Stomach smooth muscle (tissue), 2 donors: ENCODE data around the gene GSTT2B.
"Not testable (repeated sequence)": the region's sequence is repeated elsewhere in the genome, so short reads cannot be mapped to it uniquely, and the experiment has no call there.

Experiments used
- H3K27ac ChIP-seq: one replicate; pipeline ENCODE4 v1.7.0; 2013; ENCODE audit warnings: mild to moderate bottlenecking, low read length, inconsistent platforms
- H3K27me3 ChIP-seq, 2 donors: one replicate each; pipeline ENCODE4 v1.7.0; 2013; ENCODE audit warnings: low read length in 2 of 2; ENCODE audit not compliant: insufficient read depth in 2 of 2, control insufficient read depth in 1 of 2
- H3K36me3 ChIP-seq, 2 donors: one replicate each; pipeline ENCODE4 v1.7.0; 2013; ENCODE audit warnings: low read length in 2 of 2; ENCODE audit not compliant: control insufficient read depth in 2 of 2, insufficient read depth in 2 of 2
- H3K4me1 ChIP-seq: one replicate; pipeline ENCODE4 v1.7.0; 2013; ENCODE audit warnings: low read length; ENCODE audit not compliant: control insufficient read depth, insufficient read depth
- H3K4me3 ChIP-seq, 2 donors: one replicate each; pipeline ENCODE4 v1.7.0; 2013; ENCODE audit warnings: low read length in 2 of 2
- H3K9ac ChIP-seq, 2 donors: one replicate each; pipeline ENCODE4 v1.7.0; 2013; ENCODE audit warnings: low read length in 2 of 2, mild to moderate bottlenecking in 1 of 2
- H3K9me3 ChIP-seq, 2 donors: one replicate each; pipeline ENCODE4 v1.7.0; 2013; ENCODE audit warnings: low read length in 2 of 2; ENCODE audit not compliant: control insufficient read depth in 2 of 2
- donor health status: healthy.
- donor health status: Pancreatic carcinoma.

The GSTT2B gene, protein sequence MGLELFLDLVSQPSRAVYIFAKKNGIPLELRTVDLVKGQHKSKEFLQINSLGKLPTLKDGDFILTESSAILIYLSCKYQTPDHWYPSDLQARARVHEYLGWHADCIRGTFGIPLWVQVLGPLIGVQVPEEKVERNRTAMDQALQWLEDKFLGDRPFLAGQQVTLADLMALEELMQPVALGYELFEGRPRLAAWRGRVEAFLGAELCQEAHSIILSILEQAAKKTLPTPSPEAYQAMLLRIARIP

DNA sequence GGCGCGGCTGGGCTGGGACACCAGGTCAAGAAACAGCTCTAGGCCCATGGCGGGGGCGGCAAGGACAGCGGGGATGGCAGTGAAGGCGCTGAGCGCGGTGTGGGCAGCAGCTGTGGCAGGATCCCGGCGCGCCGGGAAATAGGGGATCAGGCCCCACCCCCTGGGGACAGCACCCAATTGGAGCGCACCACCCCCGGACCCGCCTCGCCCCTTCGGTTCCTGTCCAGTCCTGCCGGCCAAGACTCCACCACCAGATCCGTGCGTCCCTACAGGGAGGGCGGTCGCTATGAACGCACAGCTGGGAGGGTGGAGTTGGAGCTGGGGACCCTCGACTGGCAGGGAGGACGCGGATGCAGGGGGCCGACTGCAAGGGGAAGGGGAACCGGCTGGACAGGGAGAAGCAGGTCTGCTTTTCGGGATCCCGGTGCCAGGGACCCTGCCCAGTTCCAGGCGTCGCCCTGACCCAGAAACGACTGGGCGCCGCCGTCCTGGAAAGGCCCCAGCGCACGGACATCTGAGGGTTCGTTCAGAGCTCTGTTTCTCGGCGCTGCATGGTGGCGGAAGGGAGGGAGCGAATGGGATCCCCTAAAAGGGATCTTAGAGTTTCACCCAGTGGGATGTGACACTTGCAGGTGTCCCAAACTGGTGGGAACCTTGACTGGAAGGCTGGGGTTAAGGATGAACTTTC, at the start of gene GSTT2B:
Gene GSTT2B, minus strand, starts transcription at position 112 of the 688 bp plus-strand sequence. Its CDS starts 64 bp downstream, at position 48.
- H3K27ac ChIP-seq, H3K27me3 ChIP-seq, H3K4me1 ChIP-seq, H3K4me3 ChIP-seq, H3K9ac ChIP-seq, H3K36me3 ChIP-seq, H3K9me3 ChIP-seq: not testable (repeated sequence)

DNA sequence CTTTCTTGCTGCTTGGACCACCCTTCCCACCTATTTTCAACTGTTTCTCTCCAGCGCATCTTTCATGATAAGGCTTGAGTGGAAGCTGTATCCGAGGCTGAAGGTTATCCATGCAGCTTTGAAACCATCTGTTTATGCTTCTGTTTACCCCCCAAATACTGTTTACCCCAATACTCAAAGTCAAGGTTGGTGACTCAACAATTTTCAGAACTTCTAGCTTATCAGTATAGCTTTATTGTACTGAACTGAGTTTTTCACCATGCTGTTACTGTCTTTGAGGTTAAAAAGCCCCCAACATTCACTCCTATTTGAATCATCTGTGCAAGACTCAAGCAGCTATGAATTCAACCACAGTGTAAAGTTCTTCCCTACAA, 49.0 kb upstream of the GSTT2B start:
- Histone ChIP-seq H3K36me3 (no peaks in the 10 kb centered on the region), H3K27me3 (peaks cover 0 to 2% of the 10 kb centered on the region in 2 donors), H3K4me3 (no peak overlapping the region), H3K4me1 (peaks cover 21% of the 10 kb centered on the region), H3K9me3 (no peaks in the 10 kb centered on the region), H3K9ac (no peak overlapping the region), H3K27ac (no peak overlapping the region)

DNA sequence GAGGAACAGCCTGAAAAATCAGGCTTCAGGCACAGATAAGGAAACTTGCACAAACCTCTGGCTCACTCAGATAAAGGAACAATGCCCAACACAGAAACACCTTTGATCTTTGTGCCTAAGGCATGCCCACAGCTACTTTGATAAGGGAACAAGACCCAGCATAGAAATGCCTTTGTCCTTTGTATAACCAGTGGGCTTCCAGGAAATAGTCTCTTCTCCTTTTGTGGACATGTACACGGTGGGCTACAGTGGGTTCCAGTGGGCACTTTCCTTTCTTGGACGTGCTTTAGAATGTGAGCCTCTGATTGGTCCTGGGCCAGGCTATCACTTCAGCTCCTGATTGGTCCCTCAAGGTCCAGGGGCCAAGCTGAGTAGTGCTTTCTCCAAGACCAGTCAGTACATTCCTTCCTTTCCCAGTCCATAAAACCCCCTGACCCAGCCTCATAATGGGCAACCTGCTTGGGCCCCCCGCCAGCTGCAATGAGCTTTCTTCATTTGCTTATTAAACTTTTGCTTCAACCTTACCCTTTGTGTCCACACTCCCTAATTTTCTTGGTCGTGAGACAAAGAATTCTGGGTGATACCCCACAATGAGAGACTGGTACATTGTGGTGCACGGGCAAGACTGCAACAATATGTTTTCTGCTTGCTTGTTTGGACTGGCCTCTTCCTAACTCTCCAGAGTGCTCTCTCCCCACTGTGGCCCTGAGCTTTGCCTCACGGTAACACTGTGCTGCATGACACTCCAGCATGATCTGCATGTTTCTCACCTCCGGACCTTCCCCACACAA, 48.4 kb upstream of the GSTT2B start:
- H3K36me3 ChIP-seq: no peaks in the 10 kb centered on the region
- H3K9ac ChIP-seq: no peak overlapping the region
- H3K4me3 ChIP-seq: no peak overlapping the region

DNA sequence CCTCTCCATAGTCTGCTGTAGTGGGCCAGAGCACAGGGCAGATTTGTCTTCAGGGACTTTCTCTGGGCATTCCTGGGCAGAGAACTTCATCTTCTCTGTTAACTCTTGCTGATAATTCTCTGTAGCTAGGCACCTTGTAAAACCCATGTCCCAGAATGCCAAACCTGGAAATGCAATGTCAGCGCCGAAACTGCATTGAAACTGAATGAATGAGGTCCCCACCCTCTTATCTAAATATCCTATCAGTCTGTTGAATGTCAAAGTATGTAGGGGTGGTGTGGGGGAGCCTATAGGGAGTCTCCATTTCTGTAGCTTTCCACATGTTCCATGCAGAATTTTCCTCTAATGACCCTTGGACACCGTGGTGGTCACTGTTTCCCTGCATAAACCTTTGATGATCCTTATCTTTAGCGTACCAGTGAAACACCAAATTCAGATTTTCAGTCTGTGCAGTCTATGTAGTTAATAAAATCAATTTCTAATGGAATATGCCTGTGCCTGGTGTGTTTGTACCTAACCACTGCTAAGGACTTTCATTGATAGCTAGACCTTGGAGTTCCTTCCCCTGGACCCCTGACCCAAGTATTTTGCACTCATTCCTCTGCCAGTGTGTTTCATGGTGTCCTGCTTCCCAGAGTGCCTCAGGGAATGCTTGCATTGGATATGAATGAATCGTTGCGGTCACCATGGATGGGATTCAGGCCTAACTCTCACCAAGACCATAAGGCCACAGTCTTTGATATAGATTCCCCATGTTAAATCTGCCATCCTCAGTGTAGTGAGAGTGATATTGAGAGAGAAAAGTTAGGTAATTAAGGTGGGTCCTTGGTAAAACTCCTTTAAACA, 47.6 kb upstream of the GSTT2B start:
- Histone ChIP-seq H3K9me3 (no peaks in the 10 kb centered on the region), H3K4me1 (peaks cover 22% of the 10 kb centered on the region), H3K4me3 (no peak overlapping the region), H3K27ac (no peak overlapping the region), H3K36me3 (no peaks in the 10 kb centered on the region), H3K27me3 (peaks cover 0 to 2% of the 10 kb centered on the region in 2 donors), H3K9ac (no peak overlapping the region)

More for the DNA sequence above, 48.4 kb upstream of the GSTT2B start:
- H3K27ac ChIP-seq: no peak overlapping the region
- H3K27me3 ChIP-seq: peaks cover 0 to 2% of the 10 kb centered on the region in 2 donors
- H3K9me3 ChIP-seq: no peaks in the 10 kb centered on the region
- peaks cover 22% of the 10 kb centered on the region for H3K4me1 ChIP-seq

DNA sequence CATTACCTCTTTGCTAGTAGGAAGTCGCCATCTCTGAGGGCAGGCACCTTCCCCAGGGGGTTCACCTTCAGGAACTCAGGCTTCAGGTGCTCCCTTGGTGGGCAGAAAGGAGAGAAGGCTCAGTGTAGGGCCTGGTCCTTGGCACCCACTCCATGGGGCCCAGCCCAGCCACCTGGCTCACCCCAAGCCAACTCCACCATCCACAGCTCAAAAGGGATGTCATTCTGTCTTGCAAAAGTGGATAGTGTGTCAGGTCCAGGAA, 47.0 kb upstream of the GSTT2B start:
- Histone ChIP-seq H3K9ac (no peak overlapping the region), H3K4me3 (no peak overlapping the region), H3K4me1 (peaks cover 22% of the 10 kb centered on the region), H3K9me3 (no peaks in the 10 kb centered on the region), H3K27me3 (peaks cover 0 to 2% of the 10 kb centered on the region in 2 donors), H3K27ac (no peak overlapping the region), H3K36me3 (no peaks in the 10 kb centered on the region)

DNA sequence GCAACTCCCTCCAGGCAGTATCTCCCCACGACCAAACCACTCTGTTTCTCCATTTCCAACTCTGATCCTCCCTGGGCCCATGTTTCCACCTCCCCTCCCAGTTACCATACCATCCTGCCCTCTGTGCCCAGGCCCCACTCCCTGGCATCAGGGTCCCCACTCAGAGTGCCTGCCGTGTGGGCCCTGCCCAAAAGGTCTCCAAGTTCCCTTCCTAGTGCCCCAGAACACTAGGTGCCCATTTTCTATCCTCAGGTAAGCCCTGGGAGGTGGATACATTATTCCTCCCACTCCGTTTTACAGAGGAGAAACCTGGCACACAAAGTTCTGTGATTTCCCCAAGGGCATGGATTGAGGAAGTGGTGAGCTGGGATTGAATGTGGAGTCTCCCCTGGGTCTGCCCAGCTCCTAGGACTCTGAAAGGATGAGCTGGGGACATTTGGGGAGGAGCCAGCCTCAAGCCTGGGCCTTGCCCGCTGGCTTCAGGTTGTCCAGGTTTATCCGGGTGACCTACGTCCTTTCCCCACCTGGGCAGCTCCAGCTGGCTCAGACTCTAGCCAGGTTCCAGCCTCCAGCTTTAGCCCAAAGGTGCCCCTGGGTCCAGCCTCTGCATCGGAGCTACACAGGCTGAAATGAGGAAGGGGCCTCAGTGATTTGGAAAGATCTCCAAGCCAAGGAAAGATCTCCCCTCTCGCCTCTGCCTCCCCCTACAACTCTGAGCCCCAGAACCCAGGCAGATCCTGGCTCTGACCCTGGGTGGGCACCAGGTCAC, 46.4 kb upstream of the GSTT2B start:
- Histone ChIP-seq H3K9me3 (no peaks in the 10 kb centered on the region), H3K27me3 (peaks cover 0 to 2% of the 10 kb centered on the region in 2 donors), H3K9ac (no peak overlapping the region), H3K4me1 (peaks cover 22% of the 10 kb centered on the region), H3K36me3 (no peaks in the 10 kb centered on the region), H3K27ac (no peak overlapping the region), H3K4me3 (no peak overlapping the region)

DNA sequence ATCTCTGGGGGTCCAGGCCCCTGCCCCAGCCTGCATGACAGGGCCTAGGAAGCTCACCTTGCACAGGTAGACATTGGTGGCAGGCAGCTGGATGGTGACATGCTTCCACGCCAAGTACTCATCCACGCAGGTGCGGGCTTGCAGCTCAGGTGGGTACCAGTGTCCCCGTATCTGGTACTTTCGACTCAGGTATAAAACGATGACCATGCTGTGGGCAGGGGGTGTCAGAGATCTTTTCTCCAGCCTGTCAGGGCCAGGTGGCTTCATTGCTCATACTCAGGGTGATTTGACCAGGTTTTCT, 45.9 kb upstream of the GSTT2B start:
- H3K27ac ChIP-seq: no peak overlapping the region
- H3K9ac ChIP-seq: no peak overlapping the region
- peaks cover 0 to 2% of the 10 kb centered on the region in 2 donors for H3K27me3 ChIP-seq
- H3K4me3 ChIP-seq: no peak overlapping the region
- H3K36me3 ChIP-seq: no peaks in the 10 kb centered on the region
- no peaks in the 10 kb centered on the region for H3K9me3 ChIP-seq
- H3K4me1 ChIP-seq: peaks cover 16% of the 10 kb centered on the region

DNA sequence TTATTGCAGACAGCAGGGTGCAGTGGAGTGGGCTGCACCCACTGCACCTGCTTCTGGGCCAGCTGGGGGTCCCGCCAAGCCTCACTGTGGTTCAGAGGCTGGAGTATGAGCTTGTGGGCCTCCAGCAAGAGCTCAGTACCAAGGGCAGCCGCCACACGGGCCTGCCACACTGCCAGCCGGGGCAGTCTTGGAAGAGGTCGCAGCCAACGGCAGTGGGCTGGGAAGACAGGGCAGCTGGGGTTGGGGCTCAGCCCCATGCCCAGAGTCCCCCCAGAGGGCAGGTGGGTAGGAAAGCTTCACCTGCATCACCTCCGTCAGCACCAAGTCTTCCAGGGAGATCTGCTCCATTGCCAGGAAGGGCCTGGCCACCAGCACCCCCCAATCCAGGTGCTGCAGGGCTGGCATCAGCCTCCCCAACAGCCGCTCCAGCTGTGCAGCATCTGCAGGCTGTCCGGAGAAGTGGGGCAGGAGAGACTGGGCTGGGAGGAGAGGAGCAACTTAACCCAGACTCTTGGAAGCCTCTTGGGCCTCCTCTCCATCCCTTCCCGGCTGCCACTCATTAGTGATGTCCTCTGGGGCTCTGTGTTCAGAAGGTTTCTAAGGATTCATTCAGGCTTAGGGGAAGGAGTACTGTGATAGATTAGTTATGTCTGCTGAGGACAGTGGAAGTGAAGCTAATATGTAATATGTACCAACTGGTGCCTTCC, 45.4 kb upstream of the GSTT2B start:
- Histone ChIP-seq H3K9ac (no peak overlapping the region), H3K4me3 (no peak overlapping the region), H3K4me1 (peaks cover 11% of the 10 kb centered on the region), H3K27ac (peak overlapping the region; percentile 71), H3K27me3 (peaks cover 0 to 2% of the 10 kb centered on the region in 2 donors), H3K9me3 (no peaks in the 10 kb centered on the region), H3K36me3 (no peaks in the 10 kb centered on the region)

DNA sequence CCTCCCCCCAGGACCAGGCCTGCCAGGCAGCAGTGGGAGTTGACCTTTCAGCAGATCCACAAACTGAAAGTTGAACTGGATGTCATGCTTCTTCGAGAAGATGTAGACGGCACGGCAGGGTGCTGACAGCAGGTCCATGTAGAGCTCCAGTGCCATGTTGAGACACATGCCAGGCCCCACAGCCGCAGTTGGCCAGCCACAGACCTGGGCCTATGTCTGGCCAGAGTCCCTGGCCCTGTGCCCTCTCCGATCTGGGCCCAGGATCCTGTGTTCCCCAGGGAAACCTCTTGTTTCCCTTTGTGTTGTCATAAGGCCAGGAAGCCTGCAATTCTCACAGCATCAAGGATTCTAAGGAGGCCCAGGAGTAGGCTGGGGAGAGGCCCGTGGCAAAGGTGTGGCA, 44.2 kb upstream of the GSTT2B start, which contains the start of gene GSTT4:
Gene GSTT4, minus strand, starts transcription at position 253 of the 400 bp plus-strand sequence. Its CDS starts 97 bp downstream, at position 156.
- Histone ChIP-seq H3K9ac (peak within 1 kb of the TSS; percentile 17 to 60), H3K36me3 (no peaks in the 10 kb centered on the region), H3K4me1 (peaks cover 11% of the 10 kb centered on the region), H3K27me3 (peaks cover 0 to 2% of the 10 kb centered on the region in 2 donors), H3K27ac (peak within 1 kb of the TSS; percentile 71), H3K9me3 (no peaks in the 10 kb centered on the region), H3K4me3 (peak within 1 kb of the TSS in 1 of 2 donors; percentile 15)
